GM12874 (cell line): ENCODE data around the gene RPS29.

Source experiments
- CTCF ChIP-seq: IDR thresholded peaks from 2 replicates; pipeline ENCODE4 v1.5.1; 2011; ENCODE audit warnings: low read depth, mild to moderate bottlenecking, control low read depth, low read length, moderate library complexity; ENCODE audit not compliant: insufficient read depth

Gene RPS29

GRCh38 chr14:49541049-49541448, 45.1 kb downstream of the RPS29 start:
- no peak for TF ChIP-seq CTCF

- no peak for TF ChIP-seq CTCF
Observed at GRCh38 chr14:49538852-49539251, 47.3 kb downstream of the RPS29 start.
